ENCODE data around the gene FAM222B.

The FAM222B gene

DNA sequence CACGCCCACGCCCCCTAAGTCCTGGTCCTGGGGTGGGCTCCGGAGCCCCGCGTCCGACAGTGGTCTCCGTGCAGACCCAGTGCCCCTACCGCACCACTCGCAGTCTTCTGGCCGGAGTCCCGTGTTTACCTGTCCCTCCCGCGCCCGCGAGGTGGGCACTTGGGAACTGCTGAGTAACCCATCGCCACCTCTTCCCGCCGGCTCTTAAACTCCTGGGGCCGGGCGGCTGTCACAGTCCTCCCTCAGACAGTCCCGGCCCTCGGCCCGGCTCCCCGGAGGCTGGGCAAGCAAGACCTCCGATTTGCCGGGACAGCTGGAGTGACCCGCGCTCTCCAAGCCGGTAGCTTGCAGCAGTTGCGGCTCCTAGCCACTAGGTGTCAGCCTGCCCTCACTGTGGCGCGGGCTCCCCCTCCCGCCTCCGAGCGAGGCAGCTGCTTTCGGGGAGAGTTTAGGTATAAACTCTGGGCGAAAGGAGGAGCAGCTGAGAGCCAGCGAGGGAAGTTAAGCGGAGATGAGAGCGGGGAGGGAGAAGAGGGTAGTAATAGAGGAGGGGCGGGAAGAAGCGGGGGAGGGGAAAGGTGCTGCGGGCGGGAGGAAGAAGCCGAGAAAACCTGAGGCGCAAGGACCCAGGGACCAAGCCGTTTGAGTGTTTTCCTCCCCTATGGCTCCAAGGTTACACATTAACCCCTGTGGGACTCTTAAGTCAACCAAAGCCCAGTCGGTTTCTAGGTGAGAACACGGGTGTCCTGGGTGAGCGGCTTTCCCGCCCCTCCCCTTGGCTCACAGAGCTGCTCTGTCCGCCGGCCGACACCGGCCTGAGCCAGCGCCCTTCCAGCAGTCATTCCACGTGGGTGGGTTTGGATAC, 115.7 kb downstream of the FAM222B start (continued):
- TF ChIP-seq, protein P1, sequence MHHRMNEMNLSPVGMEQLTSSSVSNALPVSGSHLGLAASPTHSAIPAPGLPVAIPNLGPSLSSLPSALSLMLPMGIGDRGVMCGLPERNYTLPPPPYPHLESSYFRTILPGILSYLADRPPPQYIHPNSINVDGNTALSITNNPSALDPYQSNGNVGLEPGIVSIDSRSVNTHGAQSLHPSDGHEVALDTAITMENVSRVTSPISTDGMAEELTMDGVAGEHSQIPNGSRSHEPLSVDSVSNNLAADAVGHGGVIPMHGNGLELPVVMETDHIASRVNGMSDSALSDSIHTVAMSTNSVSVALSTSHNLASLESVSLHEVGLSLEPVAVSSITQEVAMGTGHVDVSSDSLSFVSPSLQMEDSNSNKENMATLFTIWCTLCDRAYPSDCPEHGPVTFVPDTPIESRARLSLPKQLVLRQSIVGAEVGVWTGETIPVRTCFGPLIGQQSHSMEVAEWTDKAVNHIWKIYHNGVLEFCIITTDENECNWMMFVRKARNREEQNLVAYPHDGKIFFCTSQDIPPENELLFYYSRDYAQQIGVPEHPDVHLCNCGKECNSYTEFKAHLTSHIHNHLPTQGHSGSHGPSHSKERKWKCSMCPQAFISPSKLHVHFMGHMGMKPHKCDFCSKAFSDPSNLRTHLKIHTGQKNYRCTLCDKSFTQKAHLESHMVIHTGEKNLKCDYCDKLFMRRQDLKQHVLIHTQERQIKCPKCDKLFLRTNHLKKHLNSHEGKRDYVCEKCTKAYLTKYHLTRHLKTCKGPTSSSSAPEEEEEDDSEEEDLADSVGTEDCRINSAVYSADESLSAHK (tag by site-specific recombination; IDR thresholded peaks at IDR 0.05): peak; percentile 82
- TF ChIP-seq KLF7 (tag by site-specific recombination; IDR thresholded peaks at IDR 0.05; ENCODE audit: borderline replicate concordance) (peak; percentile 81; the same call in 1 of the 2 replicates), ZNF561 (tag by site-specific recombination; IDR thresholded peaks at IDR 0.05; ENCODE audit: borderline replicate concordance) (peak; percentile 43; the same call in 1 of the 2 replicates), ZNF76 (tag by site-specific recombination; IDR thresholded peaks at IDR 0.05; ENCODE audit: borderline replicate concordance, low read depth) (peak; percentile 10; the same call in 1 of the 2 replicates), ZNF521 (tag by site-specific recombination; IDR thresholded peaks at IDR 0.05) (no peak), YY2 (tag by site-specific recombination; IDR thresholded peaks at IDR 0.05) (no peak), ZNF677 (tag by site-specific recombination; IDR thresholded peaks at IDR 0.05) (no peak), FEZF1 (tag by site-specific recombination; IDR thresholded peaks at IDR 0.05) (no peak), ZSCAN23 (tag by site-specific recombination; IDR thresholded peaks at IDR 0.05) (0 out of 2 replicates have a peak, but pooled peaks have one; percentile 29)

DNA sequence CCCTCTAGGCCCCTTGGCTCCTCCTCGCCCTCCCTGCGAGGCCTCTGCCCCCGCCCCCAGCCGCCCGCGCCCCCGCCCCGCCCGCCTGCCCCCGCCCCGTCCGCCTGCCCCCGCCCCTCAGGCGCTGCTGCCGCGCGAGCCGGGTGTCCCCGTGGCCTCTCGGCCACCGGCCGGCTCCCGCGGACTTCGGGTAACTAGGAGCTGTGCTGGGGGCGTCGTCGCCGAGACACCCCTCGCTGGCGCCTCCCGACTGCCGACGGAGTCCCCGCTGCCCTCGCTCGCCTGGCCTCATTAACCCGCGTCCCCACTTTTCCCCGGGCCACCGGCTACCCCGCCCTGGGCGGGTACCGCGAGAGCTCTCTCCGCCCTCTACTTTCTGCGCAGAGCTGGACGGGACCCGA, 116.4 kb downstream of the FAM222B start, which contains the start of gene TLCD1:
Gene TLCD1 (minus strand): TSS at position 8 of the 401 bp plus-strand sequence. CDS start 136 bp downstream, outside the sequence.
- H3K36me3 ChIP-seq (ENCODE audit: control insufficient read depth in 2 of 2, insufficient read depth in 1 of 2, low read length in 2 of 2): peaks cover 20 to 41% of the 10 kb centered on the region in 2 experiments
- peaks cover 9% of the 10 kb centered on the region; the same call in 1 of the 2 replicates for H3K4me1 ChIP-seq (ENCODE audit: control insufficient read depth, insufficient read depth, low read length)
- ChIA-PET CTCF (interaction anchor here (0.5 to 13.6 kb wide), 47 partner anchors 9 to 1027 kb away, joined by 3 to 445 read pairs (median 7); partner anchors contain the start of genes BLTP2, DHRS13, FLOT2 and PHF12), POLR2A (interaction anchor here (0.8 to 6.7 kb wide), 28 partner anchors 9 to 391 kb away, joined by 3 to 448 read pairs (median 6); partner anchors contain the start of genes BLTP2, DHRS13, FAM222B and FLOT2)
- peak within 1 kb of the TSS; percentile 99 for H3K27ac ChIP-seq (ENCODE audit: extremely low read depth, low read depth, low read length)
- no peaks in the 10 kb centered on the region for H3K9me3 ChIP-seq (ENCODE audit: control insufficient read depth, insufficient read depth, low read depth, low read length)
- H3K4me3 ChIP-seq (ENCODE audit: low read depth, low read length): peak within 1 kb of the TSS; percentile 55
- TF ChIP-seq, protein P2, sequence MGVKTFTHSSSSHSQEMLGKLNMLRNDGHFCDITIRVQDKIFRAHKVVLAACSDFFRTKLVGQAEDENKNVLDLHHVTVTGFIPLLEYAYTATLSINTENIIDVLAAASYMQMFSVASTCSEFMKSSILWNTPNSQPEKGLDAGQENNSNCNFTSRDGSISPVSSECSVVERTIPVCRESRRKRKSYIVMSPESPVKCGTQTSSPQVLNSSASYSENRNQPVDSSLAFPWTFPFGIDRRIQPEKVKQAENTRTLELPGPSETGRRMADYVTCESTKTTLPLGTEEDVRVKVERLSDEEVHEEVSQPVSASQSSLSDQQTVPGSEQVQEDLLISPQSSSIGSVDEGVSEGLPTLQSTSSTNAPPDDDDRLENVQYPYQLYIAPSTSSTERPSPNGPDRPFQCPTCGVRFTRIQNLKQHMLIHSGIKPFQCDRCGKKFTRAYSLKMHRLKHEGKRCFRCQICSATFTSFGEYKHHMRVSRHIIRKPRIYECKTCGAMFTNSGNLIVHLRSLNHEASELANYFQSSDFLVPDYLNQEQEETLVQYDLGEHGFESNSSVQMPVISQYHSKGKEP (tag by site-specific recombination; IDR thresholded peaks at IDR 0.05): no peak
- TF ChIP-seq SP3 (tag by site-specific recombination; IDR thresholded peaks at IDR 0.05): peak; percentile 58; the same call in 1 of the 2 replicates
- no peak for TF ChIP-seq MYNN (tag by site-specific recombination; IDR thresholded peaks at IDR 0.05; ENCODE audit: borderline replicate concordance)
- no peak for TF ChIP-seq ZNF366 (tag by site-specific recombination; conservative IDR thresholded peaks at IDR 0.05)
- TF ChIP-seq ZBTB17 (tag by site-specific recombination; IDR thresholded peaks at IDR 0.05): no peak
- no peak for TF ChIP-seq BCL11B (tag by site-specific recombination; IDR thresholded peaks at IDR 0.05; ENCODE audit: low read depth)
- TF ChIP-seq, protein P3, sequence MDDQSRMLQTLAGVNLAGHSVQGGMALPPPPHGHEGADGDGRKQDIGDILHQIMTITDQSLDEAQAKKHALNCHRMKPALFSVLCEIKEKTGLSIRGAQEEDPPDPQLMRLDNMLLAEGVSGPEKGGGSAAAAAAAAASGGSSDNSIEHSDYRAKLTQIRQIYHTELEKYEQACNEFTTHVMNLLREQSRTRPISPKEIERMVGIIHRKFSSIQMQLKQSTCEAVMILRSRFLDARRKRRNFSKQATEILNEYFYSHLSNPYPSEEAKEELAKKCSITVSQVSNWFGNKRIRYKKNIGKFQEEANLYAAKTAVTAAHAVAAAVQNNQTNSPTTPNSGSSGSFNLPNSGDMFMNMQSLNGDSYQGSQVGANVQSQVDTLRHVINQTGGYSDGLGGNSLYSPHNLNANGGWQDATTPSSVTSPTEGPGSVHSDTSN (CRISPR knock-in tag; IDR thresholded peaks at IDR 0.05): peak; percentile 8
- TF ChIP-seq ZNF514 (tag by site-specific recombination; IDR thresholded peaks at IDR 0.05): no peak
- TF ChIP-seq HOXD13 (CRISPR knock-in tag; IDR thresholded peaks at IDR 0.05; ENCODE audit: borderline replicate concordance): 0 out of 2 replicates have a peak, but pooled peaks have one; percentile 7
- TF ChIP-seq KLF1 (tag by site-specific recombination; IDR thresholded peaks at IDR 0.05): peak; percentile 91
- no peak for TF ChIP-seq ZNF214 (tag by site-specific recombination; IDR thresholded peaks at IDR 0.05; ENCODE audit: borderline replicate concordance)
- TF ChIP-seq, protein P4, sequence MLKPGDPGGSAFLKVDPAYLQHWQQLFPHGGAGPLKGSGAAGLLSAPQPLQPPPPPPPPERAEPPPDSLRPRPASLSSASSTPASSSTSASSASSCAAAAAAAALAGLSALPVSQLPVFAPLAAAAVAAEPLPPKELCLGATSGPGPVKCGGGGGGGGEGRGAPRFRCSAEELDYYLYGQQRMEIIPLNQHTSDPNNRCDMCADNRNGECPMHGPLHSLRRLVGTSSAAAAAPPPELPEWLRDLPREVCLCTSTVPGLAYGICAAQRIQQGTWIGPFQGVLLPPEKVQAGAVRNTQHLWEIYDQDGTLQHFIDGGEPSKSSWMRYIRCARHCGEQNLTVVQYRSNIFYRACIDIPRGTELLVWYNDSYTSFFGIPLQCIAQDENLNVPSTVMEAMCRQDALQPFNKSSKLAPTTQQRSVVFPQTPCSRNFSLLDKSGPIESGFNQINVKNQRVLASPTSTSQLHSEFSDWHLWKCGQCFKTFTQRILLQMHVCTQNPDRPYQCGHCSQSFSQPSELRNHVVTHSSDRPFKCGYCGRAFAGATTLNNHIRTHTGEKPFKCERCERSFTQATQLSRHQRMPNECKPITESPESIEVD (tag by site-specific recombination; IDR thresholded peaks at IDR 0.05): no peak
- no peak for TF ChIP-seq ZNF37A (tag by site-specific recombination; IDR thresholded peaks at IDR 0.05)
- TF ChIP-seq, protein P1 (tag by site-specific recombination; IDR thresholded peaks at IDR 0.05): peak; percentile 36
- TF ChIP-seq ZNF341 (tag by site-specific recombination; IDR thresholded peaks at IDR 0.05; ENCODE audit: low read depth): peak; percentile 97
- TF ChIP-seq KLF7 (tag by site-specific recombination; IDR thresholded peaks at IDR 0.05; ENCODE audit: borderline replicate concordance): peak; percentile 73
- TF ChIP-seq ZNF16 (tag by site-specific recombination; IDR thresholded peaks at IDR 0.05; ENCODE audit: low read depth): 0 out of 2 replicates have a peak, but pooled peaks have one; percentile 6

Data from HEK293 (cell line).